Measurements from ENCODE around the gene BLOC1S2. TPM values are rescaled to one million over a fixed set of nuclear protein-coding genes. Genes with fewer than 3 reads are reported as not detected.
A peak's percentile ranks its signal among the peaks of the same experiment; 100 is the strongest.

BLOC1S2 gene
- total and polyA plus RNA-seq, 2 of the 8 experiments (the other 6 are each of a cell fraction or from before 2014, with no cell fraction given), result 25.1 to 50.6 TPM

DNA sequence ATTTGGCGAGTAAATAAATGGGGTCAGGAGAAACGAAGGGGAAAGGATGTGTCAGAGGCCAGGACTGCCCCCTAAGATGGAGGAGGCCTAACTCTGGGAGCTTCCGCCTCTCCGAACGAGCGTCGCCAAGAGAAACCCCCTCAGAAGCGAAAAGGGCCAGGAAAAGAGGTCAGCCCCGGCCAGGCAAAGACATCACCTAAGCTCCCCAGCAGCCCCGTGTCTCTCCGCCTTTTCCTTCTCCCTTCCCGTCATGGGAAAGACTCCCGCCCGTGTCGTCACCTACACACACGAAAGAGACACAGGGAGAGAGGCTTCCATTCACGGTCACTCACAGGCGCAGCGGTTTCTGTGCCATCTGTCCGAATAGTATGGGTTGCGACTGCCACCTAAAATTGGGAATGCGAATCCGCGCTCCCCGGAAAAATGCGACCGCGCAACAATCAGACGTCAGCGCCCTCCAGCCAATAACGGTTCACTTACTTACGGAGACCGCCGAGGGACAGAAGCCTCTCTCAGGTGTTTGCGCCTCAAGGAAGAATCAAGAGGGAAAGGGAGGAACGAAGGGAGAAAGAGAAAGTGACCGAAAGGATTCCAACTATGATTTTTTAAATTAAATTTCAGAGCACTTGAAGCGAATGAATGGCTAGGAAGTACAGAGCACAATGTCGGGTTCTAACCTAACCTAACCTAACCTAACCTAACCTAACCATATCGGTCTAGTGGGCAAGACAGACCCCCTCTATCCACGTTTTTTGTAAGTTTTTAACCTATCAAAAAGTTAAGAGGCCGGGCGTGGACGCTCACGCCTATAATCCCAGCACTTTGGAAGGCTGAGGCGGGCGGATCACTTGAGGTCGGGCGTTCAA, 19.0 kb downstream of the BLOC1S2 start, which contains the start of gene CWF19L1 (continued):
- peak; percentile 95 for TF ChIP-seq TAF1 (IDR thresholded peaks at IDR 0.05; ENCODE audit: low read depth, low read length)
- peak; percentile 58 for TF ChIP-seq ASH2L (IDR thresholded peaks at IDR 0.05; ENCODE audit: low read length)
- peak; percentile 88 for TF ChIP-seq TEAD4 (IDR thresholded peaks at IDR 0.05; ENCODE audit: low read depth, low read length)
- TF ChIP-seq, protein P1, sequence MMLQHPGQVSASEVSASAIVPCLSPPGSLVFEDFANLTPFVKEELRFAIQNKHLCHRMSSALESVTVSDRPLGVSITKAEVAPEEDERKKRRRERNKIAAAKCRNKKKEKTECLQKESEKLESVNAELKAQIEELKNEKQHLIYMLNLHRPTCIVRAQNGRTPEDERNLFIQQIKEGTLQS (IDR thresholded peaks at IDR 0.05; ENCODE audit: insufficient read depth, low read depth, low read length), result peak; percentile 93
- 0 out of 2 replicates have a peak, but pooled peaks have one; percentile 5 for TF ChIP-seq CEBPB (IDR thresholded peaks at IDR 0.05; ENCODE audit: low read depth, low read length)
- no peak for TF ChIP-seq CBX8 (IDR thresholded peaks at IDR 0.05; ENCODE audit: borderline replicate concordance, low read depth, low read length)
